Measurements from ENCODE around the gene CNGA3. TPM values are rescaled to one million over a fixed set of nuclear protein-coding genes. Genes with fewer than 3 reads are reported as not detected.

The CNGA3 gene
- total and polyA plus RNA-seq, 4 experiments from 2014 or later, result not detected

- Histone ChIP-seq H3K36me3 (ENCODE audit: insufficient read depth, low read length) (no peaks in the 10 kb centered on the region), H3K4me1 (ENCODE audit: insufficient read depth, low read length) (peaks cover 23% of the 10 kb centered on the region), H3K4me3 (ENCODE audit: low read length in 2 of 2) (no peak overlapping the region), H3K27ac (ENCODE audit: low read depth, low read length) (no peak overlapping the region), H3K9me3 (ENCODE audit: control insufficient read depth in 1 of 2, low read length in 2 of 2) (peaks cover 0 to 14% of the 10 kb centered on the region in 2 donors), H3K27me3 (ENCODE audit: insufficient read depth, low read length) (no peaks in the 10 kb centered on the region)
- ChIA-PET CTCF (ENCODE audit: partially characterized antibody) (interaction anchor here (1.0 to 2.4 kb wide), 4 partner anchors 24 to 207 kb away, joined by 3 to 12 read pairs (median 8); no protein-coding TSS in a partner anchor), POLR2A (ENCODE audit: partially characterized antibody) (interaction anchor here (1.8 kb wide), 1 partner anchor 22 kb away, joined by 6 read pairs; no protein-coding TSS in a partner anchor)
- intact Hi-C loops (cut with micrococcal nuclease), result no loop called here
- DNase-seq, result no peak
- Mint-ChIP-seq H3K27ac (peak overlapping the region in 2 of 7 donors; percentile 19 to 81), H3K36me3 (peaks cover 7 to 19% of the 10 kb centered on the region in 2 donors), H3K9me3 (peaks cover 0 to 26% (median 21%) of the 10 kb centered on the region in 8 donors), H3K4me1 (peaks cover 14 to 32% (median 22%) of the 10 kb centered on the region in 4 donors), H3K27me3 (no peaks in the 10 kb centered on the region), H3K4me3 (peak overlapping the region in 3 of 8 donors; percentile 10 to 52 (median 41))
Measured at GRCh38 chr2:98442488-98442887, 96.2 kb downstream of the CNGA3 start.

- ChIA-PET POLR2A (ENCODE audit: partially characterized antibody) (interaction anchor here (1.2 to 13.7 kb wide), 6 partner anchors 12 to 62 kb away, joined by 3 to 338 read pairs (median 10); no protein-coding TSS in a partner anchor), CTCF (ENCODE audit: partially characterized antibody) (interaction anchor here (3.4 kb wide), 1 partner anchor 20 kb away, joined by 45 read pairs; no protein-coding TSS in a partner anchor)
- intact Hi-C loops (cut with micrococcal nuclease), result loop anchor here (1.0 to 5.0 kb wide), 4 partner anchors 32 to 283 kb away; no protein-coding TSS in a partner anchor
- H3K27ac Mint-ChIP-seq, result peak within 1 kb of the TSS; percentile 92 to 99 (median 96)
- H3K36me3 Mint-ChIP-seq, result peaks cover 0 to 13% of the 10 kb centered on the region in 2 donors
- Histone ChIP-seq H3K4me1 (ENCODE audit: insufficient read depth, low read length) (peaks cover 44% of the 10 kb centered on the region), H3K9me3 (ENCODE audit: control insufficient read depth in 1 of 2, low read length in 2 of 2) (peaks cover 0 to 6% of the 10 kb centered on the region in 2 donors), H3K27me3 (ENCODE audit: insufficient read depth, low read length) (no peaks in the 10 kb centered on the region), H3K4me3 (ENCODE audit: low read length in 2 of 2) (peak within 1 kb of the TSS; percentile 84 to 88), H3K36me3 (ENCODE audit: insufficient read depth, low read length) (no peaks in the 10 kb centered on the region), H3K27ac (ENCODE audit: low read depth, low read length) (peak within 1 kb of the TSS; percentile 78)
- peaks cover 18 to 49% (median 38%) of the 10 kb centered on the region in 4 donors for H3K4me1 Mint-ChIP-seq
- H3K27me3 Mint-ChIP-seq, result no peaks in the 10 kb centered on the region
- DNase-seq, result peak; percentile 75 to 79 (median 79)
- H3K4me3 Mint-ChIP-seq, result peak within 1 kb of the TSS; percentile 92 to 99 (median 98)
- H3K9me3 Mint-ChIP-seq, result peaks cover 0 to 10% (median 7%) of the 10 kb centered on the region in 8 donors
Measured at GRCh38 chr2:98444436-98445176, 98.3 kb downstream of the CNGA3 start, which contains the start of gene INPP4A. Gene INPP4A, plus strand, starts transcription at chr2:98444858. Its CDS starts 75,191 bp downstream, at chr2:98520049.

GRCh38 chr2:98445177-98445682, 99.0 kb downstream of the CNGA3 start:
- Histone ChIP-seq H3K27me3 (ENCODE audit: insufficient read depth, low read length) (no peaks in the 10 kb centered on the region), H3K9me3 (ENCODE audit: control insufficient read depth in 1 of 2, low read length in 2 of 2) (peaks cover 0 to under 1% of the 10 kb centered on the region in 2 donors), H3K4me3 (ENCODE audit: low read length in 2 of 2) (peak overlapping the region; percentile 84 to 88), H3K4me1 (ENCODE audit: insufficient read depth, low read length) (peaks cover 50% of the 10 kb centered on the region), H3K36me3 (ENCODE audit: insufficient read depth, low read length) (no peaks in the 10 kb centered on the region), H3K27ac (ENCODE audit: low read depth, low read length) (peak overlapping the region; percentile 78)
- peaks cover 0 to 4% (median 2%) of the 10 kb centered on the region in 8 donors for H3K9me3 Mint-ChIP-seq
- no peaks in the 10 kb centered on the region for H3K27me3 Mint-ChIP-seq
- DNase-seq, result no peak
- H3K4me1 Mint-ChIP-seq, result peaks cover 23 to 55% (median 44%) of the 10 kb centered on the region in 4 donors
- H3K27ac Mint-ChIP-seq, result peak overlapping the region; percentile 92 to 99 (median 96)
- H3K4me3 Mint-ChIP-seq, result peak overlapping the region; percentile 92 to 99 (median 98)
- intact Hi-C loops (cut with micrococcal nuclease), result loop anchor here (1.0 to 5.0 kb wide), 3 partner anchors 32 to 282 kb away; no protein-coding TSS in a partner anchor
- CTCF ChIA-PET (ENCODE audit: partially characterized antibody), result interaction anchor here (1.6 to 3.4 kb wide), 4 partner anchors 10 to 70 kb away, joined by 4 to 45 read pairs (median 11); no protein-coding TSS in a partner anchor
- peaks cover 0 to 13% of the 10 kb centered on the region in 2 donors for H3K36me3 Mint-ChIP-seq
- POLR2A ChIA-PET (ENCODE audit: partially characterized antibody), result interaction anchor here (1.2 to 13.7 kb wide), 8 partner anchors 12 to 61 kb away, joined by 3 to 338 read pairs (median 12); no protein-coding TSS in a partner anchor

GRCh38 chr2:98445683-98446581, 99.7 kb downstream of the CNGA3 start:
- H3K4me3 Mint-ChIP-seq, result peak overlapping the region; percentile 92 to 99 (median 98)
- Histone ChIP-seq H3K27me3 (ENCODE audit: insufficient read depth, low read length) (no peaks in the 10 kb centered on the region), H3K36me3 (ENCODE audit: insufficient read depth, low read length) (no peaks in the 10 kb centered on the region), H3K27ac (ENCODE audit: low read depth, low read length) (peak overlapping the region; percentile 78), H3K4me1 (ENCODE audit: insufficient read depth, low read length) (peaks cover 57% of the 10 kb centered on the region), H3K4me3 (ENCODE audit: low read length in 2 of 2) (peak overlapping the region; percentile 84 to 88), H3K9me3 (ENCODE audit: control insufficient read depth in 1 of 2, low read length in 2 of 2) (no peaks in the 10 kb centered on the region)
- H3K27ac Mint-ChIP-seq, result peak overlapping the region; percentile 92 to 99 (median 96)
- H3K9me3 Mint-ChIP-seq, result peaks cover 0 to 2% (median 0%) of the 10 kb centered on the region in 8 donors
- intact Hi-C loops (cut with micrococcal nuclease), result loop anchor here (1.0 to 5.0 kb wide), 4 partner anchors 9 to 281 kb away; no protein-coding TSS in a partner anchor
- H3K4me1 Mint-ChIP-seq, result peaks cover 27 to 62% (median 51%) of the 10 kb centered on the region in 4 donors
- CTCF ChIA-PET (ENCODE audit: partially characterized antibody), result interaction anchor here (1.0 to 3.5 kb wide), 20 partner anchors 10 to 123 kb away, joined by 3 to 45 read pairs (median 5); no protein-coding TSS in a partner anchor
- peak in 2 of 5 donors; percentile 31 to 57 for DNase-seq
- no peaks in the 10 kb centered on the region for H3K27me3 Mint-ChIP-seq
- H3K36me3 Mint-ChIP-seq, result peaks cover 0 to 13% of the 10 kb centered on the region in 2 donors
- POLR2A ChIA-PET (ENCODE audit: partially characterized antibody), result interaction anchor here (0.6 to 13.7 kb wide), 16 partner anchors 11 to 81 kb away, joined by 3 to 338 read pairs (median 4); no protein-coding TSS in a partner anchor

GRCh38 chr2:98446850-98447249, 100.6 kb downstream of the CNGA3 start:
- H3K36me3 Mint-ChIP-seq, result peaks cover 0 to 13% of the 10 kb centered on the region in 2 donors
- Histone ChIP-seq H3K27me3 (ENCODE audit: insufficient read depth, low read length) (no peaks in the 10 kb centered on the region), H3K4me1 (ENCODE audit: insufficient read depth, low read length) (peaks cover 66% of the 10 kb centered on the region), H3K4me3 (ENCODE audit: low read length in 2 of 2) (peak overlapping the region; percentile 84 to 88), H3K9me3 (ENCODE audit: control insufficient read depth in 1 of 2, low read length in 2 of 2) (no peaks in the 10 kb centered on the region), H3K36me3 (ENCODE audit: insufficient read depth, low read length) (no peaks in the 10 kb centered on the region), H3K27ac (ENCODE audit: low read depth, low read length) (peak overlapping the region; percentile 78)
- peaks cover 35 to 71% (median 60%) of the 10 kb centered on the region in 4 donors for H3K4me1 Mint-ChIP-seq
- peak overlapping the region; percentile 92 to 99 (median 98) for H3K4me3 Mint-ChIP-seq
- CTCF ChIA-PET (ENCODE audit: partially characterized antibody), result interaction anchor here (0.8 to 3.5 kb wide), 21 partner anchors 9 to 202 kb away, joined by 3 to 45 read pairs (median 5); no protein-coding TSS in a partner anchor
- intact Hi-C loops (cut with micrococcal nuclease), result loop anchor here (1.0 to 5.0 kb wide), 2 partner anchors 8 to 280 kb away; no protein-coding TSS in a partner anchor
- DNase-seq, result no peak
- no peaks in the 10 kb centered on the region for H3K27me3 Mint-ChIP-seq
- H3K9me3 Mint-ChIP-seq, result peaks cover 0 to 2% (median 0%) of the 10 kb centered on the region in 8 donors
- peak overlapping the region; percentile 92 to 99 (median 96) for H3K27ac Mint-ChIP-seq
- POLR2A ChIA-PET (ENCODE audit: partially characterized antibody), result interaction anchor here (0.6 to 13.7 kb wide), 16 partner anchors 10 to 80 kb away, joined by 3 to 338 read pairs (median 5); no protein-coding TSS in a partner anchor
